Muscle of arm (tissue), 14 donors: Measurements from ENCODE around the gene USP17L27. TPM values are rescaled to one million over a fixed set of nuclear protein-coding genes. Genes with fewer than 3 reads are reported as not detected.
"Not testable (repeated sequence)": the region's sequence is repeated elsewhere in the genome, so short reads cannot be mapped to it uniquely, and the experiment has no call there.

Experiments used
- DNase-seq: peaks from one replicate; pipeline ENCODE4 v3.0.0-alpha.2; 2013
- long read RNA-seq, 11 donors: transcript quantifications; one replicate each; lab custom pipeline, GENCODE V29; 2026
- polyA plus RNA-seq, 12 donors: library from polyadenylated mRNA; unstranded; fragments of 120-200 nt; gene quantifications; one replicate each; pipeline ENCODE4 v1.2.1, GENCODE V29; 2013; ENCODE audit not compliant: insufficient read length in 12 of 12

USP17L27 gene
- polyA plus RNA-seq = not detected
- long read RNA-seq, donor 1 = 0 reads
- long read RNA-seq, donor 2 = 0 reads
- long read RNA-seq, donor 3 = 0 reads
- long read RNA-seq, donor 4 = 0 reads
- long read RNA-seq, donor 5 = 0 reads
- long read RNA-seq, donor 6 = 0 reads
- long read RNA-seq, donor 7 = 0 reads
- long read RNA-seq, donor 8 = 0 reads
- long read RNA-seq, donor 9 = 0 reads
- long read RNA-seq, donor 10 = 0 reads
- long read RNA-seq, donor 11 = 0 reads

GRCh38 chr4:9343848-9344247 lies at the start of gene USP17L27:
Gene USP17L27 (plus strand): TSS chr4:9344148. CDS start chr4:9344148, 0 bp downstream.
- DNase-seq = not testable (repeated sequence)

- not testable (repeated sequence) for DNase-seq
Measured at GRCh38 chr4:9324191-9324590, 19.8 kb upstream of the USP17L27 start.

GRCh38 chr4:9324865-9325264 lies 19.1 kb upstream of the USP17L27 start, which contains the start of gene USP17L24:
Gene USP17L24 (plus strand): TSS chr4:9325165. CDS start chr4:9325165, 0 bp downstream.
- DNase-seq = not testable (repeated sequence)

GRCh38 chr4:9329611-9330010 lies 14.3 kb upstream of the USP17L27 start, which contains the start of gene USP17L25:
Gene USP17L25 (plus strand): TSS chr4:9329911. CDS start chr4:9329911, 0 bp downstream.
- not testable (repeated sequence) for DNase-seq

GRCh38 chr4:9334358-9334757 lies 9.6 kb upstream of the USP17L27 start, which contains the start of gene USP17L26:
Gene USP17L26 (plus strand): TSS chr4:9334658. CDS start chr4:9334658, 0 bp downstream.
- DNase-seq = not testable (repeated sequence)

GRCh38 chr4:9339103-9339502 lies 4.8 kb upstream of the USP17L27 start, which contains the start of gene USP17L5:
Gene USP17L5 (plus strand): TSS chr4:9339403. CDS start chr4:9339403, 0 bp downstream.
- DNase-seq = not testable (repeated sequence)

- not testable (repeated sequence) for DNase-seq
Measured at GRCh38 chr4:9348593-9348992, 4.6 kb downstream of the USP17L27 start, which contains the start of gene USP17L28. Gene USP17L28 (plus strand): TSS chr4:9348893. CDS start chr4:9348893, 0 bp downstream.

- not testable (repeated sequence) for DNase-seq
Measured at GRCh38 chr4:9350866-9351265, 6.9 kb downstream of the USP17L27 start.

GRCh38 chr4:9353338-9353737 lies 9.4 kb downstream of the USP17L27 start, which contains the start of gene USP17L29:
Gene USP17L29 (plus strand): TSS chr4:9353638. CDS start chr4:9353638, 0 bp downstream.
- DNase-seq = not testable (repeated sequence)

- not testable (repeated sequence) for DNase-seq
Measured at GRCh38 chr4:9362829-9363228, 18.9 kb downstream of the USP17L27 start, which contains the start of gene USP17L30. Gene USP17L30 (plus strand): TSS chr4:9363129. CDS start chr4:9363129, 0 bp downstream.

- not testable (repeated sequence) for DNase-seq
Measured at GRCh38 chr4:9379881-9380280, 35.9 kb downstream of the USP17L27 start.

GRCh38 chr4:9381012-9381534 lies 37.1 kb downstream of the USP17L27 start:
- DNase-seq = peak; percentile 7

GRCh38 chr4:9384126-9384525 lies 40.2 kb downstream of the USP17L27 start:
- DNase-seq = no peak

- DNase-seq = not testable (repeated sequence)
Measured at GRCh38 chr4:9389001-9389400, 45.1 kb downstream of the USP17L27 start.

Other genes starting within 250 kb of the USP17L27 start
- under 1 TPM in 4 of 12 donors, not detected in 8; 0.07 to 0.11 (median 0.08) TPM for gene FAM90A26, start 173.7 kb upstream of the USP17L27 start, polyA plus RNA-seq
- not detected for gene USP17L10, start 133.5 kb upstream of the USP17L27 start, polyA plus RNA-seq
- not detected for gene USP17L11, start 128.7 kb upstream of the USP17L27 start, polyA plus RNA-seq
- not detected for gene USP17L12, start 124.0 kb upstream of the USP17L27 start, polyA plus RNA-seq
- not detected for gene USP17L13, start 119.3 kb upstream of the USP17L27 start, polyA plus RNA-seq
- gene USP17L15, start 109.8 kb upstream of the USP17L27 start, polyA plus RNA-seq = not detected
- gene USP17L17, start 100.3 kb upstream of the USP17L27 start, polyA plus RNA-seq = not detected
- gene USP17L18, start 95.5 kb upstream of the USP17L27 start, polyA plus RNA-seq = not detected
- gene USP17L19, start 90.8 kb upstream of the USP17L27 start, polyA plus RNA-seq = not detected
- not detected for gene USP17L20, start 86.0 kb upstream of the USP17L27 start, polyA plus RNA-seq
- not detected for gene USP17L21, start 81.3 kb upstream of the USP17L27 start, polyA plus RNA-seq
- not detected for gene USP17L22, start 76.5 kb upstream of the USP17L27 start, polyA plus RNA-seq
- gene USP17L24, start 19.0 kb upstream of the USP17L27 start, polyA plus RNA-seq = not detected
- not detected for gene USP17L25, start 14.2 kb upstream of the USP17L27 start, polyA plus RNA-seq
- gene USP17L26, start 9.5 kb upstream of the USP17L27 start, polyA plus RNA-seq = not detected
- gene USP17L5, start 4.7 kb upstream of the USP17L27 start, polyA plus RNA-seq = not detected
- gene USP17L28, start 4.7 kb downstream of the USP17L27 start, polyA plus RNA-seq = not detected
- not detected for gene USP17L29, start 9.5 kb downstream of the USP17L27 start, polyA plus RNA-seq
- not detected for gene USP17L30, start 19.0 kb downstream of the USP17L27 start, polyA plus RNA-seq
- not detected for gene DEFB131A, start 100.3 kb downstream of the USP17L27 start, polyA plus RNA-seq